K562 (cell line): ENCODE data around the gene PTPRZ1. TPM values are rescaled to one million over a fixed set of nuclear protein-coding genes. Genes with fewer than 3 reads are reported as not detected.

Source experiments
- ATAC-seq: fragments of 200-7000 bp; cut with Tn5 transposase; 3 replicates; pipeline ENCODE4 v1.9.1; 2020; ENCODE audit warnings: moderate library complexity
- BruUV-seq: library from RNA; stranded (reverse); fragments of 400-500 nt; replicated peaks from 2 replicates; lab custom pipeline; 2021; lab: Mats Ljungman, UMichigan
- CTCF ChIA-PET: fragments of 300-600 bp; formaldehyde crosslinking; extraction: SDS; loops from one replicate; lab custom pipeline; 2021; ENCODE audit warnings: low intra/inter-chr PET ratio; lab: Yijun Ruan, JAX
- POLR2A ChIA-PET: fragments of 300-600, 350-650 bp; sonication (Branson Sonifier 250); formaldehyde crosslinking; extraction: SDS; loops from one replicate; lab custom pipeline; 2021; ENCODE audit warnings: antibody characterized with exemption, inconsistent platforms; lab: Yijun Ruan, JAX
- DNase-seq, 4 experiments: peaks; one replicate each; pipeline versions ENCODE4 v3.0.0 to v3.0.0-alpha.2; 2011 to 2018; ENCODE audit warnings: low spot score in 3 of 4, mixed read lengths in 3 of 4; ENCODE audit errors: extremely low read depth in 1 of 4
- FAIRE-seq: peaks from 2 replicates; lab custom pipeline; 2011; peaks lifted over from hg19 to GRCh38; lab: Jason Lieb, UNC
- H2AFZ ChIP-seq: 2 replicates; pipeline ENCODE4 v1.6.0; 2011; ENCODE audit warnings: low read depth, low read length, control low read depth, inconsistent platforms
- H3K27ac ChIP-seq: fragments of 200-600 bp; 3 replicates; pipeline ENCODE4 v1.8.0; 2011; ENCODE audit warnings: low read depth, mild to moderate bottlenecking, control low read depth, inconsistent platforms, low read length, moderate library complexity, mixed read lengths; ENCODE audit errors: extremely low read depth
- H3K27me3 ChIP-seq, 2 experiments: fragments of 300-600 bp in 1 of 2; 2 replicates in 1 of 2; 3 replicates in 1 of 2; pipeline versions ENCODE4 v1.6.0 to v1.8.0; 2011; ENCODE audit warnings: inconsistent platforms in 2 of 2, low read length in 2 of 2, mild to moderate bottlenecking in 1 of 2, mixed read lengths in 1 of 2, moderate library complexity in 1 of 2; ENCODE audit not compliant: control insufficient read depth in 2 of 2, insufficient read depth in 2 of 2
- H3K36me3 ChIP-seq: fragments of 300-600 bp; 3 replicates; pipeline ENCODE4 v1.8.0; 2011; ENCODE audit warnings: mild to moderate bottlenecking, low read length, inconsistent platforms; ENCODE audit not compliant: control insufficient read depth, insufficient read depth
- H3K4me1 ChIP-seq, 2 experiments: fragments of 200-600 bp in 1 of 2; replicated peaks in 1 of 2; 2 replicates in 1 of 2; 3 replicates in 1 of 2; pipeline versions ENCODE4 v1.5.1 to v1.8.0; 2011; ENCODE audit warnings: inconsistent platforms in 2 of 2, low read length in 2 of 2, mild to moderate bottlenecking in 1 of 2, mixed read lengths in 1 of 2, moderate library complexity in 1 of 2; ENCODE audit not compliant: control insufficient read depth in 2 of 2, insufficient read depth in 2 of 2
- H3K4me2 ChIP-seq: 2 replicates; pipeline ENCODE4 v1.6.1; 2011; ENCODE audit warnings: low read length, control low read depth, inconsistent platforms, mixed read lengths; ENCODE audit not compliant: insufficient read depth
- H3K4me3 ChIP-seq: fragments of 200-600 bp; sonication (generic), shearing (Covaris generic); 2 replicates; pipeline ENCODE4 v1.5.1; 2016; ENCODE audit warnings: control low read depth, inconsistent platforms
- H3K79me2 ChIP-seq: fragments of 200-600 bp; 3 replicates; pipeline ENCODE4 v1.8.0; 2011; ENCODE audit warnings: low read length, inconsistent platforms; ENCODE audit not compliant: control insufficient read depth, insufficient read depth
- H3K9ac ChIP-seq, 2 experiments: 2 replicates each; pipeline versions ENCODE4 v1.6.0 to v1.6.1; 2011; ENCODE audit warnings: low read depth in 2 of 2, low read length in 2 of 2, control low read depth in 1 of 2, inconsistent platforms in 1 of 2, mild to moderate bottlenecking in 1 of 2, mixed read lengths in 1 of 2; ENCODE audit not compliant: insufficient read depth in 1 of 2
- H3K9me1 ChIP-seq: one replicate; pipeline ENCODE4 v1.6.0; 2011; ENCODE audit warnings: inconsistent platforms, mild to moderate bottlenecking, low read length, moderate library complexity; ENCODE audit not compliant: control insufficient read depth, insufficient read depth
- H3K9me3 ChIP-seq: replicated peaks from 2 replicates; pipeline ENCODE4 v1.5.1; 2011; ENCODE audit warnings: low read depth, low read length, inconsistent platforms; ENCODE audit not compliant: control insufficient read depth, insufficient read depth
- H4K20me1 ChIP-seq: replicated peaks from 2 replicates; pipeline ENCODE4 v1.6.1; 2011; ENCODE audit warnings: low read length, inconsistent platforms, mixed read lengths; ENCODE audit not compliant: control insufficient read depth, insufficient read depth
- FOXA3 ChIP-seq, 2 experiments: fragments of 450-650 bp in 1 of 2; sonication (generic) in 1 of 2; formaldehyde crosslinking; IDR thresholded peaks in 1 of 2; conservative IDR thresholded peaks in 1 of 2; 2 replicates each; pipeline versions ENCODE4 v1.4.0 to v1.8.0; 2020 to 2022; ENCODE audit warnings: mild to moderate bottlenecking in 2 of 2, missing genetic modification reagents in 1 of 2
- TRIM24 ChIP-seq, 2 experiments: fragments of 450-650 bp; IDR thresholded peaks; 2 replicates each; pipeline ENCODE4 v1.6.1; 2016
- WGBS: fragments of 100-300 bp; shearing (Covaris generic); methylation state at CpG from one replicate; pipeline ENCODE4 v1.1.6; 2016; ENCODE audit warnings: low coverage, mixed read lengths; ENCODE audit not compliant: insufficient coverage; ENCODE audit errors: missing lambda C conversion rate; 5-methylcytosine and 5-hydroxymethylcytosine counted together
- in situ Hi-C: fragments of 300-500 bp; cut with MboI; formaldehyde crosslinking; loops from 4 replicates; pipeline ENCODE4 v1.15.0; 2018; ENCODE audit warnings: inconsistent platforms, mixed read lengths
- intact Hi-C: fragments of 100-400 bp; cut with micrococcal nuclease; formaldehyde crosslinking; loops from 2 replicates; pipeline ENCODE4 v1.14.2; 2022
- polyA plus RNA-seq, 8 experiments: library from polyadenylated mRNA; depleted of rRNA in 4 of 8; stranded (reverse) in 5 of 8; unstranded in 3 of 8; fragments of >200 nt; fragmentation: Nextera tagmentation in 2 of 8; fragmentation: Illumina TruSeq in 1 of 8; extraction: Ambion mirVana in 2 of 8; extraction: Trizol in 1 of 8; gene quantifications; 2 replicates each; pipeline versions ENCODE4 v1.2.1 to v1.2.3, GENCODE V29; 2011 to 2014; ENCODE audit warnings: inconsistent platforms in 1 of 8, missing spikeins in 1 of 8
- total RNA-seq, 7 experiments: library from RNA; depleted of rRNA in 6 of 7; stranded (reverse); fragments of >200 nt in 6 of 7; fragmentation: Illumina TruSeq in 2 of 7; extraction: Trizol in 2 of 7; gene quantifications; 2 replicates each; pipeline versions ENCODE4 v1.2.1 to v1.2.3, GENCODE V29; 2011 to 2021; ENCODE audit warnings: low replicate concordance in 1 of 7
- TF ChIP-seq, protein P1 (sequence below): fragments of 250-450 bp; sonication (Bioruptor Pico); IDR thresholded peaks from 2 replicates; pipeline ENCODE4 v1.8.0; 2021; ENCODE audit warnings: moderate library complexity, mild to moderate bottlenecking, inconsistent platforms

PTPRZ1 gene
- total and polyA plus RNA-seq, 9 of the 15 experiments (the other 6 are each of a cell fraction or from before 2014, with no cell fraction given), result 0.04 TPM; not detected in 7

DNA sequence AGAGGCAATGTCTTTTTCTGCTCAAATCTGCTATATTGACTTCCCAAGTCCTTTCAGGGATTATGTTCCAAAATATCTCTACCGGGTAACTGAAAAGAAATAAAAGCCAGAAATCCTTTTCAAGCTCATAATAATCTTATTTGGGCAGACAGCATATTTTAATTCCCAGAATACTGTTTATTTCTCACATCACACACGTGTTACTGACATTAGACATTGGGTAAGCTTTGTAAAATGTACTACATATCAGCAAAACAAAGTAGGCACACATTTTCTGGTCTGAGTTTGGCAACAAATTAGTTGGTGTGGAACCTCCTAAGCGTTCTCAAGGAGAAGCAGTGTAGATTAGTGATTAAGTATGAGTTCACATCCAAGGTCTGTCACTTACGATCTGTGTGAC lies 10.4 kb upstream of the PTPRZ1 start:
- Histone ChIP-seq H3K27me3 (no peaks in the 10 kb centered on the region), H3K4me3 (no peak overlapping the region), H4K20me1 (no peaks in the 10 kb centered on the region)
- FAIRE-seq (no peak), DNase-seq (no peak)
- 0% methylated on average over 4 of the region's 4 CpGs for WGBS
- POLR2A ChIA-PET, result no interaction called here
- TF ChIP-seq, protein P1, sequence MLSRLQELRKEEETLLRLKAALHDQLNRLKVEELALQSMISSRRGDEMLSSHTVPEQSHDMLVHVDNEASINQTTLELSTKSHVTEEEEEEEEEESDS (CRISPR knock-in tag), result no peak
- TF ChIP-seq, all 486 proteins: peak for 0
- H3K27ac ChIP-seq, result no peak overlapping the region
- CTCF ChIA-PET, result no interaction called here
- no TSS peak for BruUV-seq
- H2AFZ ChIP-seq, result no peak overlapping the region
- H3K9me3 ChIP-seq, result 0 out of 2 replicates have a peak, but pooled peaks cover 3% of the 10 kb centered on the region
- in situ Hi-C loops, result no loop called here
- no peaks in the 10 kb centered on the region for H3K9me1 ChIP-seq
- no peak for ATAC-seq
- no peaks in the 10 kb centered on the region for H3K4me1 ChIP-seq
- no peak overlapping the region for H3K9ac ChIP-seq
- intact Hi-C loops, result no loop called here
- H3K4me2 ChIP-seq, result no peak overlapping the region
- H3K79me2 ChIP-seq, result no peaks in the 10 kb centered on the region
- no peaks in the 10 kb centered on the region for H3K36me3 ChIP-seq

DNA sequence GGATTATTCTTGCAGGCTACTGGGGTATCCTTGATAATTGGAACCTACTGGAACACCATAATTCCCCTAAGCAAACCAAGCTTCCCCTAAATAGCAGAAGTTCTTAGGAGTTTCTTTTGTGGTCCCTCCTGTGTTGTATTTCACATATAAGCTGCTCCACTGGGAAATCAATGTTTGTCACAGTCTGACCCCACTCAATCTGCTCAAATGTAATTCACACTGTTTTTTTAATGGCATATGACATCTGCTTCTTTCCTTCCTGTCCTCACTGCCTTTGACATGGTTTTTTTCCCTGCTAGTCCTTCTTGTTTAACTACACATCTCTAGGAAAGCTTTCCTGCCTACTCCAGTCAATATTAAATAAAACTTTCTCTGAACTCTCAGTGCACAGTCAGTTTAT lies 1.8 kb upstream of the PTPRZ1 start:
- intact Hi-C loops (no loop called here), in situ Hi-C loops (no loop called here)
- no peak overlapping the region for H3K9ac ChIP-seq
- H3K27ac ChIP-seq, result no peak overlapping the region
- no peak overlapping the region for H3K4me2 ChIP-seq
- H3K9me3 ChIP-seq, result no peaks in the 10 kb centered on the region
- no peak overlapping the region for H3K4me3 ChIP-seq
- ATAC-seq (no peak), DNase-seq (no peak), FAIRE-seq (no peak)
- BruUV-seq, result no TSS peak
- no peaks in the 10 kb centered on the region for H3K27me3 ChIP-seq
- TF ChIP-seq TRIM24 (IDR thresholded peaks at IDR 0.05) (no peak), FOXA3 (CRISPR knock-in tag; conservative IDR thresholded peaks at IDR 0.05 in 1 of 2, IDR thresholded peaks at IDR 0.05 in 1 of 2) (no peak)
- H3K36me3 ChIP-seq, result no peaks in the 10 kb centered on the region
- ChIA-PET POLR2A (no interaction called here), CTCF (no interaction called here)
- no peak overlapping the region for H2AFZ ChIP-seq
- H4K20me1 ChIP-seq, result no peaks in the 10 kb centered on the region
- no peaks in the 10 kb centered on the region for H3K9me1 ChIP-seq
- no peaks in the 10 kb centered on the region for H3K4me1 ChIP-seq
- H3K79me2 ChIP-seq, result no peaks in the 10 kb centered on the region
